Measurements from ENCODE around the gene NDNF. TPM values are rescaled to one million over a fixed set of nuclear protein-coding genes. Genes with fewer than 3 reads are reported as not detected.

Gene NDNF
- total RNA-seq, 1 donor from 2014 or later: 0.44 TPM

DNA sequence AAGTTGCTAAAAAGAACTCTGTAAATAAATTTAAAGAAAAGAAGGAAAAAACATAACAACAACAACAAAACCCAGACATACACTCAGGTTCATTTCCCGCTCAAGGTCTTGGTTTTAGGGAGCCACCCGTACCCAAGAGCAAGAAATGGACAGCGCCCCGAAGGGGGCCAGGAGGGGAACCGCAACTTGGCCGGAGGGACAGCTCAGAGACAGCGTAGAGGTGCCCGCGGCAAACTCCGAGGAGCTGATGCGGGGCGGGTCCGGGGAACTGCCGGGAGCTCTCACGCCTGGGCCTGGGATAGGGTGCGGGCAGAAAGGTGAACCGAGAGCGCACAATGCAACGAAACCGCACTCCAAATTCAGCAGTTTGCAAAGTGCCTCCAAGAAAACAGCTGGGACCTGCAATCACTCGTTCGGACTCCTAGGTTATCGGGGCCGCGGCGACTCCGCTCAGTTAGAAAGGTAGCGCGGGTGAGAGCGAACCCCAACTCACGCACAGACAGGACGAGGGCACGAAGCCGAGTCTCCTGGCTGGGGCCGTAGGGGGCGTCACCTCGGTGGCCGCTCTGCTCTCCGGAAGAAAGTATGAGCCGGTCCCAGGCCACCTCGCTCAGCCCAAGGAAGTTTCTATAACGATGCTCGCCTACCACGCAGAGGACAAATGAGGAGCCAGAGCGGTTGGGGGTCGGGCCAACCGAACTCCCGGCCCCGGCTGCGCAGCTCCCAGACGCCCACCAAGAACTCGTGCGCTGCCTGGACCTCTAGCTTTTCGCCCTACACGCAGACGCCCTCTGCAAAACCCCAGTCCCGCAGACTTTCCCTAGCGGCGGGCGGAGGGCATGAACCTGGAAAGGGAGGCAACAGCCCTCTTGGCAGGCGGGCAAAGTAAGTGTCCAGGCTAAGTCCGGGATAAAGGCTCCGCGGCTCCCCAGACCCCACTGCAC is 1.4 kb downstream of the NDNF start:
- peak; percentile 36 for ATAC-seq

DNA sequence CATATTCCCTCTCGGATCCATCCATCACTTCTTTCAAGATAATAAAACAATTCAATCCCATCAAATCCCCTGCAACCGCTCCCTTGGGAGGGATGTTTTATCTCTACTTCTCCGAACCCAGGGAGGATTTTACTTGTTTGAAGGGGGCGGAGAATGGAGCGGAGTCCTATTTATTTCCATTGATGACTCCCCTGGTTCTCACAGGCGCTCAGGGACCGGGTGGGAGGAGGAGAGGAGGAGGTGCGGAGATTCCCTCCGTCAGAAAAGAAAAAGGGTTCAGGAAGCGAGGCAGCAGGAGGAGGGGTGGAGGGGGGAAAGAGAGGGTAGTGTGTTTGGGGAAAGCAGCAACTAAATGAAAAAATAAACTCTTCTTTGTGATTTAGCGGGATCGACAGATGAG is 2.1 kb downstream of the NDNF start:
- no peak for ATAC-seq

DNA sequence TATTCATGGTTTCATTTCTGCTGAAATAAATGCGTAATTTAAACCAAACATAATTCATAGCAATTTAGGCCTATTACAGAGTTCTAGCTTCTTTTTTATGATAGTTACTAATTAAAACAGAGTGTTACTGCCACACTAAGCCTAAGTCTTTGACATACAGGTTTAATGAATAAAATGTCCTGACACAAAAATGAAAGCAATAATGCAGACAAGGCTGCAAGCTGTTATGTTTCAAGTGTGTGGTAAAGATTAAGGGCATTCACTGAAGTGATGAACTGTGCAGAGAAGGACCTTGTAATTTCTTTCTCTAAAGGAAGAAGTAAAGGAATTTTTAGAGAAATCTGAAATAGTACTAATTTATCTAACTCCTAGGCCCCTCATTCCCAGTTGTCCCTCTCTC is 2.9 kb downstream of the NDNF start:
- ATAC-seq: no peak

DNA sequence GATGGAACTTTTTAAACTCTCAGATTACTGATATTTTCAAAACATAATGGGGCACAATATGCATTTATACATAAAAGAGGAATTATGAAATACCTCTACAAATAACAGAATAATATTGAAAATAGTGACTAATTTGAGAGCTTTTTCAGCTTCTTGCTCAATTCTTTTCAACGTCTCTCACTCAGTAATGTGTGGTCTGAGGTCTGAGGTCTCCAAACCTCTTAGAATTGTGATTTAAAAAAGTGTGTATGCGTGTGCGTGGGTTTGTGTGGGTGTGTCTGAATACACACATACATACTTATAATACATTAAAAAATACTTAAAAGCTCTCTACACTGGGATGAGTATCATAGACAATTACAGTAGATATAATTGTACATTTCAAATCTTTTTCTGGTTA is 7.9 kb downstream of the NDNF start:
- ATAC-seq: no peak

DNA sequence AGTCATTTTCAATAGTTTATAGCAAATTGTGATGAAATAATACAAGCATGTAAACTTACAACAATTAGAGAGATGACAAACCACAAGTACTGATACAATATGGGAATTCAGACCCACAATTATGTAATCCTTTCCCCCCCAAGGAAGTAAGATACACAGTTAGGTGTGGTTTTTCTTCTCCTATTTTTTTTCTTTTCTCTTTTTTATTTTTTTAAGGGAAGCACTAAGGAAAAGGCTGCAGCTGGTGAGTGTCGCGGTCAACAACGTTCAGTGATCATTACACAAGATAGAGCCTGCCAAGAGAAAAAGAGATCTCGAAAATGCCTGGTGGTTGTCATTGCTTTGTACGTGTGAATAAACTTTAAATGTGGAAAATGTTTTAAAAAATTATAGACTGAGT is 9.8 kb downstream of the NDNF start:
- ATAC-seq: no peak

DNA sequence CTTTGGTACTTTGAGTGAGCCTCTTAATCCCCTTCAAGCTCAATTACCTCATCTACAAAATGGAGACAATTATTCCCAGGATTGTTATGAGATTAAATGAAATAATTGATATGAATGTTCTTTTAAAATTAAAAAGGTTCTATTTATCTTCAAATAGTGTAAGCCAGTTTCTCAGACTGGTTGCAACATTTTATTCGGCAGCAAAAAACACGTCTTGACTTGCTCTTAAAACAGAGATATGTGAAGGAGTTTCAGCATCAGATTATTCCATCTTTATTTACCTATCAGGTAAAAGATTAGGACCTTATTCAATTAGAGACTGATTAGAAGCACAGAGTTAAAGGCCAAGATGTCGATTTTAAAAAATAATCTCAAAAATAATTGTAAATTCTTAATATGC is 10.5 kb downstream of the NDNF start:
- ATAC-seq: no peak

DNA sequence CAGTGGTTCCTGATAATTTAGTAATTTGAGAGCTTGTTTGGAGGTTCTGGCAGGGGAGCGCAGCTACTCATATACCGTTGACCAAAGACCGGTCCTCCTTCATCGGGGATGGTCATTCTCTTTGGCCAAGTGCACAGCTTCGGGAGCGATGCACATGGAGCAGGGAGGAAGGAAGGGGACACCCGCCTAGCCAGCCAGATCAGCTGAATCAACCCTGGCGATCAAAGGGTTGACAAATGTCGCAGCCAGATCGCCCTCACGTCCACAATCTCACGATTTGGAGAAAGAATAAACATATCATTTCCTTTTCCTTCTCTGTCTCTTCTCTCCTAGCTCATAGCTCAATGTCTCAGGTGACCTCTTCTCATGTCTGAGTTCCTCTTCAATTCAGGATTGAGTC is 11.1 kb downstream of the NDNF start:
- no peak for ATAC-seq

DNA sequence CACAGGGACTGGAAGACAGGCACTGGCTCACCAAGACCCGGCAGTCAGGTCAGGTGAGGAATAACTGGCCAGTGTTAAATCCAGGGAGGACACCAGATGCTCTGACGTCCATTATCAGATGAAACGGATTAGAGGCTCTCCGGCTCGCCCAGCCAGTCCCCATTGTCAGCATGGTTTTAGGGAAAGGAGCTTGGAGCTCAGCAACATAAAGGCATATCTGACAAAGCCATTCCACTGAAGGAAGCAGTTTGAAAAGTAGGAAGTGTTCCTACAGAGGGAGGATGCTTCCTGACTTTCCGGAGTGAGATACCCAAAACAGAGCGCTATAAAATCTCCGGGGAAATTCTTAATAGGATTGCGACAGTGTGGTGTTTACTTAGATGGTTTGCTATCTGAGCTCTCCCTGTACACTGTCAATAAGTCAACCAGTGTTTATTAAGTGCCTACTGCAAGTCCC is 14.8 kb downstream of the NDNF start:
- ATAC-seq: no peak

DNA sequence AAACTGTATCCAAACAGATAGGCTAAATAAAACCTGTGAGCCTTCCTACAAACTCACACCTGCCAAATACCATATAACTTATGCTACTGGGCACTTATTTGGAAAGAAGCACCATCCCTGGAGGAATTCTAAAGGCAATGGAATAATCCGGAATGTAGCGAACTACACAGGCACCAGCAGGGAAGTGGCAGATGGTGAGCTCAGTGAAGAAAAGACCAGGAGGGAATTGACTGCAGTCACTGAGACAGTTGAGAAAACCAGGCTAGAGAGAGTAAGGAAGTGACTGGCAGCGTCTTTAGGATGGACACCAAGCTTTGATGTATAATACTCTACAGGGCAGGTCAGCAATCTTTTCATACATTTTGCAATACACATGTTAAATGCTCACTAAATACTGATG is 16.3 kb downstream of the NDNF start:
- ATAC-seq: no peak

DNA sequence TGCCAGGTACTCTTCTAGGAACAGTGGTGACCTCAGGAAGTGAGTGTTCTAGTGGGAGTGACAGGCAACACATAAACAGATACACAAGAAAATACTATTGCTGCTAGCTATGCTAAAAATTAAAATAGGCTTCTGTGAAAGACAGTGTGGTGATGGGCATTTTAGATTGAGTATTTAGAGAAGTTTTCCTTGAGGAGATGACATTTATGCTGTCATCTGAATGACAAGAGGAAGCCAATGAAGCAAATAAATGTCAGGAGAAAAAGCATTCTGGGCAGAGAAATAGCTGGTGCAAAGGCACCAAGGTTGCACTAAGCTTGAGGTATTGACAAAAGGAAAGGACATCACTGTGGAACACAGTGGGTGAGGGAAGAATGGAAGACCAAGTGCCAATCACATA is 18.0 kb downstream of the NDNF start:
- no peak for ATAC-seq

DNA sequence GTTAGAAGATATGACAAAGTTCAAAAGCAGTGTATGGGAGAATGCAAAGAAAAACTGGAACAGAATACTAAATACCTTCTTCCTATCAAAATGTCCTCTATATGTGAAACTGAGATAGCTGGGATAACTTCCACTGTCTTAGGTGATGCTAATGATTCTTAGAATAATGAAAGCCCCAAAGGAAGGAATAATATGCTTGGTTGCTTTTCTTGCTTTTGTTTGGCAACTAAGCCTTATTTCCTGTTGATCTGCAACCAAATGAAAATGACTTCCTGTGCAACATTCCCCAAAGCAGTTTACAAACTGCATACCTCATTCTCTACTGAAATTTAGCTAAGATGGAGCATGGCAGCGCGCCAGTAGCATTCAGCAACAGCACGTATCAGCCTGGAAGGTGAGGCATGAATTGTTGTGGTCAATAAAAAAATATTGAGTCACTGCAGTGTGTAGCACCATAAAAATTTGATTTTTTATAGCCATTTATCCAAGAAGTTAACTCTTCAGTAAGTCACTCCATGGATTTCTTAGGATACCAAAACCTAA is 18.7 kb downstream of the NDNF start:
- no peak for ATAC-seq

DNA sequence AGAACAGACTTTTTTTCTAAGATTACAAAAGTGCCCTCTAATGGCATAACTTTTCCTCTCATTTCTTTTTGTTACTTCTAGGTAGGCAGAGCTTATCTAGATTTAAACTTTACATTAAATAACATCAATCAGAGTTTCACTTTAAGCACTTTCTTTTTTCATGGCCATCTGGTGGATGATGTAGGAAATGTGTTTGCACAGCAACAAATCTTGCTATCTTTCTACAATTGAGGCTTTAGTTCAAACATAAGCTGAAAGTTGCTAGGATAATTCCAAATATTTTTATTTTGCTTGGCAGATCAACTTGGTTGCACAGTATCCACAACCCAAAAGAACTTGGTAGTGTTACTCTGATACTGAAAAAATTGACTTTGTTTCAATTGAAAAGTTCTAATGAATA is 22.0 kb downstream of the NDNF start:
- no peak for ATAC-seq

DNA sequence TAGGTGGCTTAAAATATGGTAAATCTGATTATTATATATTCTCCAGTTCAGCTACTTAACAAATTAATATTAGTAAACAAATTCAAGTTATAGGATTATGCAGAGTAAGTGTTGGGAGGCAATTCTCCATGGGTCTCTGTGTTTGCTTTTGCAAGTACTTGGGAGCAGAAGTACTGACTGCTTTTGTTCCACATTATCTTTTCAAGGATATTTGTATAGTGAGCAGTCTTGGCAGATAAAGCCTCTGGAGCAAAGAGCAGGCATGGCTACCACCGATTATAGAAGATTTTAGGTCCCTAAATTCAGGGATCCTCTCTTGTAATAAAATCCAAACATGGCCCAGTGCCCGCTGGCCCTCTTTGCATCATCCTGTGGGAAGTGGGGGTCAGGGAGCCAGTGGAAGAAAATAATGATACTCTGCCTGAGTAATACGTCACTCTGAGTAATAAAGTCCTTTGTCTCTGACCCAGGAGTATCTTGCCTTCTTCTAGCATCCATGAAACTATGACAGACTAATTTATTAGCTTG is 23.2 kb downstream of the NDNF start:
- no peak for ATAC-seq

DNA sequence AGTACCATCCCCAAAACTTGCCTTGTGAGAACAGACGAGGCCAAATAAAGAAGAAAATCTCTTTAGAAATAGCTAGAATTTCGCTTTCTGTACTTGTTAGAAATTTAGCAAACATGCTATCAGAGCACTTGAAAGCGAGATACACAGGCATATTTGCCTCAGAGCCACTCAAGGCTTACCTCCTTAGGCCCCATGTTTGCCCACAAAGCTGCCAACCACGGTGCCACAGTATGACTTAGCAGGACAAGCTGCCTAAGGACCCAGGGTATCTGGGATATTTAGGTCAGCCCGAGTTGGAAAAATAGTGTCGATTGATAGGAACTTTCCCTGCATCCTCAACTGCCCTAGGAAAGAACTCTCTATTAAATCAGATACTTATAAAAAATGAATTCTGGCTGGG is 24.2 kb downstream of the NDNF start:
- ATAC-seq: no peak

DNA sequence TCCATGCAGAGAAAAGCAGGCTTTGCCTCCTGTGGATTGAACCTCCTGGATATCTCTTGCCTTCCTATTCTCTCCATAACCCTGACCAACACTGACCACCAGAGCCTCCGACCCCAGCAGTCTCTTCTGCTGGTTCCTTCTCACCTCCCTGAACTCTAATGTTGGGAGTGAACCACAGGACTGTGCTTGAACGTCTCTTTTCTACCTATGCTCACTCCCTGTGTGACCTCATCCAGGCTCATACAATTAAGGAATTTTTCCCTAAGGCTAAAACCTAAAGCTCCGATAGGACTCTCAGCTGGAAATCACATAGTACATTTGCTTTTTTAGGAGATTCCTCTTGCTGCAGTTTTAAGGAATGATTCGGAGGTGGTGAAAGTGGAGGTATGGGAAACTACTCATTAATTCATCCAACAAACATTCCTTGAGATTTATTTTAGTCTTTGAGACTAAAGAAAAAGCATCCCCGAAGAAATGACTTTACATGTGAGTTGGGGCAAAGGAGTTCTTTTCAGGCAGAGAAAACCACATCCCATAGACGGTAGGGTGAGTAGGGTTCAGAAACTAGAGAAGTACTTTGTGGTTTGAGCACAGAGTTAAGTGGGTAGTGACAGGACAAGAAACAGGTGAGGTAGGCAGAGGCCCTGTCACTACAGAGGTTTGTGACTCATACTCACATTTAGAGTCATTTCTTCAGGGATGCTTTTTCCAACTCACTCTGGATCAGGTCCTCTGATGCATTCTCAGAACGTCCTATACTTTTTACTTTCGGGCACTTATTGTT is 30.8 kb downstream of the NDNF start:
- ATAC-seq: no peak

DNA sequence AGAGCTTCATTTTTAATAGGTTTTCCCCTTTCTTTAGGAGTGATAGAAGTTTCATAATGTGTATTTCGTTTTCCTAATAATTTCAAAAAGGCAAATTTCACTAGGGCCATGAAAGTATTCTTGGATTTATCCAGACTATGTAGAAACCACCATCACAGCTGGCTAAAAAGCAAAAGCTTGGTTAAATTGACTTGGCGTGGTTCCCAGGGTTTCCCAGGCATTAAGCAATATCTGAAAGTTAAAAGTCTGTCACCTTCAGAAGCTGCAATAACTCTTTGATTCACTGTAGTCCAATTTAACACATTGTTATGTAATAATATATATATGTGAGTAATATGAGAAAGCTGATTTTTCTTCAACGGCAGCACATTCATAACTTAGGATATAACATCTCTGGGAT is 38.3 kb downstream of the NDNF start:
- no peak for ATAC-seq

DNA sequence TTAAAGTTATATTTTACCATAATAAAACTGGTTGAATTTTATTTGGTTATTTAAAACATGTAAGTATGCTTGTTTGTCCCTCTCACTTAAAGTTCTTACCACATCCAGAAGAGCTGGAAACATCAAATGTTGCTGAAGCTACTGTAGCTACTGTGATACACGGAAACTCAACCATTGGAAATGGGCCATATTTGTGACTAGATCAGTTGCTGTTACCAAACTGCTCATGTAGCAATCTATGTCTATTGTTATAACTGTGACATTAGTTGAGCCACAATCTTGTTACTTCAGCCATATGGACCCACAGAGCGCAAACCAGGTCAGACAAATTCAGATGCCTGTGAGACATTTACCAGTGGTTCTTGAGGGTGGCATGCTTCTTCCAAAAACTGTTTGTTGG is 41.6 kb downstream of the NDNF start:
- ATAC-seq: no peak

DNA sequence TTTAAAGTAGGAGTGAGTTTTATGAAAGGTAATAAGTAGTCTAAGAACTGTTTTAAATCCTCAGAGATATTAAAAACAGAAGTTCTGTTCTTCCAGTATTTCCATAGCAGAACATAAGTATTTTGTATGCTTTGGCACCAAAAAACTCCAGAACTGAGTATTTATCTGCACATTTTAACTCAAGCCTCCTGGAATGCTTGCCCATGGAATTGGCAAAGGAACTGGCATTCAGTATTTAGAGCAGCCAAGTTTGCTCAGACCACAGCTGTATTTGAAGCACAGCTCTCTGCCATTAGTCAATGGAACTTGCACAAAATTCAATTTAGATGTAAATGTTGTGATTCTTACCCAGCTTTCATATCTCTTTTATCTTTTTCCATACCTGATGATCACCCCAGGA is 42.2 kb downstream of the NDNF start:
- ATAC-seq: no peak

DNA sequence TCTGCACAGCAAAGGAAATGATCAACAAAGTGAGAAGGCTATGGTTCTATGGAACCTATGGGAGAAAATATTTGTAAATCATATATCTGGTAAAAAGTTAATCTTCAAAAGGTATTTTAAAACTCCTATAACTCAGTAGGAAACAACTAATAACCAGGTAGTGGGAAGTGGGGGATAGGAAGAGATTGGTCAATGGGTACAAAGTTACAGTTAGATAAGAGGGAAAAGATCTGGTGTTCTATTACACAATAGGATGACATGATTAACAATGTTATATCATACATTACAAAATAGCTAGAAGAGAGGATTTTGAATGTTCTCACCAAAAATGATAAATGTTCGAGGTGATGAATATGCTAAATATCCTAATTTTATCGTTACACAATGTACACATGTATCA is 46.3 kb downstream of the NDNF start:
- ATAC-seq: no peak

DNA sequence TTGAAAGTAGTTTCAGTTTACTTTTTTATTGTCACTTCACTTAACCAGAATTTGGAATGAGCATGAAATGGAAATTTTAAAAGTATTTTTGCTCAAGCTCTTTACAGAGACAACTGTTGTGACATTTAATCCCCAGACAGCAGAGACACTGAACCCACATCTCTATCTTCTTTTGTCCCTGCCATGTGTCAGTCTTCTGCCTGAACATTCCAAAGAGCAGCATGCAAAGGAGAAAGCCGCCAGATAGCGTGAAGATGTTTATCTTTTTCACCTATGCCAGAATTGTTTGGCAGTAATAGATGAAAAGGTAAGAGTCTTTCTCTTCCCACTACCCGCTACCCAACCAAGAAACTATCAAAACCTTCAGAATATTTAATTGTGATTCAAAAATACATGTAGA is 46.8 kb downstream of the NDNF start:
- no peak for ATAC-seq

DNA sequence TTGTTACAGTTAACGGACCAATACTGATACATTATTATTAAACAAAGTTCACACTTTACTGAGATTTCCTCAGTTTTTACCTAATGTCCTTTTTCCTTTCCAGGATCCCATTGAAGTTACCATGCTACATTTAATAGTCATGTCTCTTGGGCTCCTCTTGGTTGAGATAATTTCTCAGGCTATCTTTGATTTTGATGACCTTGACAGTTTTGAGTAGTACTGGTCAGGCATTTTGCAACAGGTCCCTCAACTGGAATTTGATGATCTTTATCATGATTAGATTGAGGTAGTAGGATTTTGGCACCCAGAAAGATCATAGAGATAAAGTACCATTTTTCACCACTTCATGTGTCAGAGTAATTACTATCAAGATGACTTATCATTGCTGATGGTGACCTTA is 53.8 kb downstream of the NDNF start:
- no peak for ATAC-seq

DNA sequence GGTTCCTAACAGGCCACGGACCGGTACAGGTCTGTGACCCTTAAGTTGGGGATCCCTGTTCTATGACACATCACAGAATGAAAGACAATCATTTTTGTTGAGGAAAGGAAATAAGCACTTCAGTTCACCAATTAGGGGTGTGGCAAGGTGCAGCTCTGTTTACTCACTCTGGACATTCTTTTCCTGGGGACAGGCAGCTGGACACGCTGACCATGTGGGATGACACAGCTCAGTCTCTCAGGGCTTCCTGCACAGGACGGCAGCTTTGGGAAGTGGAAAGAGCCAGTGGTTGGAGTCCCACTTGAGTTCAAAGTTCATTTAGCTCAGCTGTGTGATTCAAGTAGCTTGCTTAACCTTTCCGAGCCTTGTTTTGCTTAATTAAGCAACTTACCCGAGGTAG is 55.7 kb downstream of the NDNF start:
- peak; percentile 11 for ATAC-seq

DNA sequence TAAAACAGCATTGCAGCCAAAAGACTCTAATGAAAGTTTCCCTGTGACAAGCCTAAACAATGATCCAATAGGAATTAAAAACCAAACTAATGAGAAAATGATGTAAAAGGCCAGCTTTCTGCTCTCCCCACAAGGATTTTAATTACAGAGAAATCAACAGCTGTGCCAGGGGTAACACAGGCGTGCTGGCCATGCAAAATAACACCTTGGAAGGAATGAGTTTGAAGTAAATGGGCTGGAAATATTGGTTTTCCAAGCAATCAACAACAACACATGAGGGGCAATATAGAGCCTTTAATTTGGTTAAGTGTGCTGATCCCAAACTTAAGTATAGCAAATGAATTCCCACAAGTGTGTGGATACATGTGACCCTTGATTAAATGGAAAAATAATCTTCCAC is 56.9 kb downstream of the NDNF start:
- no peak for ATAC-seq

All from esophagus mucosa (tissue), 1 donor.